ENCODE measurements around the gene GLRX.
"Not testable (repeated sequence)": the region's sequence is repeated elsewhere in the genome, so short reads cannot be mapped to it uniquely, and the experiment has no call there.

DNA sequence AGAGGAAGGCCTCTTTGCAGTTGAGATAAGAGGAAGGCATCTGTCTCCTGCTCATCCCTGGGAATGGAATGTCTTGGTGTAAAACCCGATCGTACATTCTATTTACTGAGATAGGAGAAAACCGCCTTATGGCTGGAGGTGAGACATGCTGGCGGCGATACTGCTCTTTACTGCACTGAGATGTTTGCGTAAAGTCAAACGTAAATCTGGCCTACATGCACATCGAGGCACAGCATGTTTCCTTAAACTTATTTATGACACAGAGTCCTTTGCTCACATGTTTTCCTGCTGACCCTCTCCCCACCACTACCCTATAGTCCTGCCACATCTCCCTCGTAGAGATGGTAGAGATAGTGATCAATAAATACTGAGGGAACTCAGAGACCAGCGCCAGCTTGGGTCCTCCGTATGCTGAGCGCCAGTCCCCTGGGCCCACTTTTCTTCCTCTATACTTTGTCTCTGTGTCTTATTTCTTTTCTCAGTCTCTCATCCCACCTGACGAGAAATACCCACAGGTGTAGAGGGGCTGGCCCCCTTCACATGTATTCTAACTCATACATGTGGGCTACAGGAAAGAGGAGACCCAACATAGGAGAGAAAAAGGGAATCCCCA lies 11.0 kb downstream of the GLRX start:
- not testable (repeated sequence) for TF ChIP-seq POLR2A (IDR thresholded peaks at IDR 0.05)
- TF ChIP-seq, protein P1, sequence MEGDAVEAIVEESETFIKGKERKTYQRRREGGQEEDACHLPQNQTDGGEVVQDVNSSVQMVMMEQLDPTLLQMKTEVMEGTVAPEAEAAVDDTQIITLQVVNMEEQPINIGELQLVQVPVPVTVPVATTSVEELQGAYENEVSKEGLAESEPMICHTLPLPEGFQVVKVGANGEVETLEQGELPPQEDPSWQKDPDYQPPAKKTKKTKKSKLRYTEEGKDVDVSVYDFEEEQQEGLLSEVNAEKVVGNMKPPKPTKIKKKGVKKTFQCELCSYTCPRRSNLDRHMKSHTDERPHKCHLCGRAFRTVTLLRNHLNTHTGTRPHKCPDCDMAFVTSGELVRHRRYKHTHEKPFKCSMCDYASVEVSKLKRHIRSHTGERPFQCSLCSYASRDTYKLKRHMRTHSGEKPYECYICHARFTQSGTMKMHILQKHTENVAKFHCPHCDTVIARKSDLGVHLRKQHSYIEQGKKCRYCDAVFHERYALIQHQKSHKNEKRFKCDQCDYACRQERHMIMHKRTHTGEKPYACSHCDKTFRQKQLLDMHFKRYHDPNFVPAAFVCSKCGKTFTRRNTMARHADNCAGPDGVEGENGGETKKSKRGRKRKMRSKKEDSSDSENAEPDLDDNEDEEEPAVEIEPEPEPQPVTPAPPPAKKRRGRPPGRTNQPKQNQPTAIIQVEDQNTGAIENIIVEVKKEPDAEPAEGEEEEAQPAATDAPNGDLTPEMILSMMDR (IDR thresholded peaks at IDR 0.05): not testable (repeated sequence)
